GM19328 (cell line): ENCODE results near the gene LSAMP.

ENCODE experiments used
- ATAC-seq: cut with Tn5 transposase; IDR thresholded peaks from one replicate; pipeline ENCODE4 v1.9.1; 2021; ENCODE audit warnings: mild to moderate bottlenecking, moderate library complexity; ENCODE audit not compliant: unreplicated experiment

LSAMP gene

GRCh38 chr3:116432795-116433194, 12.5 kb downstream of the LSAMP start:
- ATAC-seq: no peak

- no peak for ATAC-seq
Measured at GRCh38 chr3:116429479-116430269, 15.6 kb downstream of the LSAMP start.

GRCh38 chr3:116426036-116426435, 19.3 kb downstream of the LSAMP start:
- ATAC-seq: no peak

- no peak for ATAC-seq
Measured at GRCh38 chr3:116425126-116425525, 20.2 kb downstream of the LSAMP start.

- no peak for ATAC-seq
Measured at GRCh38 chr3:116423945-116424344, 21.3 kb downstream of the LSAMP start.

GRCh38 chr3:116423374-116423773, 21.9 kb downstream of the LSAMP start:
- ATAC-seq: no peak

- no peak for ATAC-seq
Measured at GRCh38 chr3:116417151-116417550, 28.1 kb downstream of the LSAMP start.

- no peak for ATAC-seq
Measured at GRCh38 chr3:116413319-116413718, 32.0 kb downstream of the LSAMP start.

GRCh38 chr3:116408473-116408872, 36.8 kb downstream of the LSAMP start:
- no peak for ATAC-seq

- no peak for ATAC-seq
Measured at GRCh38 chr3:116405231-116405630, 40.1 kb downstream of the LSAMP start.

- no peak for ATAC-seq
Measured at GRCh38 chr3:116399701-116400226, 45.5 kb downstream of the LSAMP start.

- ATAC-seq: no peak
Measured at GRCh38 chr3:116394365-116394764, 50.9 kb downstream of the LSAMP start.

- ATAC-seq: no peak
Measured at GRCh38 chr3:116393199-116393598, 52.1 kb downstream of the LSAMP start.

- ATAC-seq: no peak
Measured at GRCh38 chr3:116392291-116392690, 53.0 kb downstream of the LSAMP start.

GRCh38 chr3:116391296-116392201, 53.7 kb downstream of the LSAMP start:
- no peak for ATAC-seq

- ATAC-seq: no peak
Measured at GRCh38 chr3:116390318-116390717, 55.0 kb downstream of the LSAMP start.

- no peak for ATAC-seq
Measured at GRCh38 chr3:116388867-116389385, 56.4 kb downstream of the LSAMP start.

- no peak for ATAC-seq
Measured at GRCh38 chr3:116386168-116386567, 59.1 kb downstream of the LSAMP start.

GRCh38 chr3:116384717-116385116, 60.6 kb downstream of the LSAMP start:
- no peak for ATAC-seq

GRCh38 chr3:116378077-116378476, 67.2 kb downstream of the LSAMP start:
- no peak for ATAC-seq

GRCh38 chr3:116374901-116375300, 70.4 kb downstream of the LSAMP start:
- no peak for ATAC-seq
